Stimulated activated CD4-positive, alpha-beta T cell treated with anti-CD3 and anti-CD28 coated beads, TNF-alpha, amount 100 ng/mL, for 48 hours (primary cell): ENCODE measurements around the gene ZC3H11A.
"Not testable (repeated sequence)": the region's sequence is repeated elsewhere in the genome, so short reads cannot be mapped to it uniquely, and the experiment has no call there.

Experiments
- DNase-seq, 3 donors: peaks; one replicate each; pipeline ENCODE4 v3.0.0-alpha.2; 2020; ENCODE audit warnings: low read depth in 3 of 3

The ZC3H11A gene

GRCh38 chr1:203795441-203796235 lies at the start of gene ZC3H11A, which contains the start of gene ZBED6:
TSS of gene ZC3H11A (plus strand) at chr1:203795623. CDS start at chr1:203817071, 21,448 bp downstream.
TSS of gene ZBED6 (plus strand) at chr1:203795623. CDS start at chr1:203797523, 1,900 bp downstream.
- peak; percentile 97 to 98 (median 97) for DNase-seq

GRCh38 chr1:203746281-203746680 lies 49.1 kb upstream of the ZC3H11A start:
- no peak for DNase-seq

DNA sequence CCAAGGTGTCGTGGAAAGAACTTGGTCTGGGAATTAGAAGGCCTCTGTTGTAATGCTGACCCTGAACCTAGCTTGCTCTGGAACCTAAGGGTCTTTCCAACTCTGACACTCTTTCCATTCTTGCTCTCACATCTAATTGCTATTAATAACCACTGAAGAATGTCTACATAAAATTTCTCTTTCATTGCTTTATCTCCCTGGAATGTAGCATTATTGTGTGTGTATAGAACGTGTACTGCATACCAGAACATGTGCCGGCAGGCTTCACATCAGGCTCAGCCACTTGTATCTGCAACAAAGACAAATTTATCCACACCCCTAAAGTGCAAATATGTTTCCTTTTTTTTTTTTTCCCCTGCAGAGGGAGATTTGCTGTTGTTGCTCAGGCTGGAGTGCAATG lies 44.4 kb upstream of the ZC3H11A start:
- no peak for DNase-seq

DNA sequence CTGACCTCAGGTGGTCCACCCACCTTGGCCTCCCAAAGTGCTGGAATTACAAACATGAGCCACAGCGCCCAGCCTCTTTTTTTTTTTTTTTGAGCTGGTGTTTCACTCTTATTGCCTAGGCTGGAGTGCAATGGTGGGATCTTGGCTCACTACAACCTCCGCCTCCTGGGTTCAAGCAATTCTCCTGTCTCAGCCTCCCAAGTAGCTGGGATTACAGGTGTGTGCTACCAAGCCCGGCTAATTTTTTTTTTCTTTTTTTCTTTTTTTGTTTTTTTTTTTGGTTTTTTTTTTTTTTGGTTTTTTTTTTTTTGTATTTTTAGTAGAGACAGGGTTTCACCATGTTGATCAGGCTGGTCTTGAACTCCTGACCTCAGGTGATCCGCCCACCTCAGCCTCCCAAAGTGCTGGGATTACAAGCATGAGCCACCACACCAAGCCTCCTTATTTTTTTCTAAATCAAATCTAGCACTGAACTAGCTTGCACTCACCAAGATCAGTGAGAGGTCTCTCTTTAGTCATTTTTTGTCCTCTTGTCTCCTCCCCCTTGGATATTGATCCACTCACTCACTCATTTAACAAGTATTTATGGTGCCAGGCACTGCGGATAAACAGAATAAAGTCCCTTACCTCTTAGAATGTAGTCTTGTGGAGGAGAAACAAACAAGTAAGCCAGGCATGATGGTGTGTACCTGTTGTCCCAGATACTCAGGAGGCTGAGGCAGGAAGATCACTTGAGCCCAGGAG lies 43.6 kb upstream of the ZC3H11A start:
- DNase-seq = not testable (repeated sequence)

DNA sequence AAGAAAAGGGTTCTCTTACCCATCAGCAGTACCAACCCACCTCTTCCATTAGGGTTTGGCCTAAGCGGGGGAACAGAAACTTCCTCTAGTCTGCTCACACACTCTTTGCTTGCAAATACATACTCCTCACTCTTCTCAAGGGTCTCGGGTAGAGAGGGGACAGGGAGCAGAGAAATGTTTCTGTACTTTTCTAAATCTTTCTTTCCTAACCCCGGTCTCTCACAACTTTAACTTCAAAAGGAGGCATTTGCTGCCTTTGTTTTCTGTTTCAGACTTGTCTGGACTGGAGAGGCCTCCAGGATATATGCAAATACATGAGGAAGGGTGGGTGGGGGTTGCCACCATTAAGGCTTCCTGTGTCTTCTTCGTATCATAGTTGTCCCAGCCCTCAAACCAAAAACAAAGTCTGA lies 41.0 kb upstream of the ZC3H11A start:
- no peak for DNase-seq

- no peak for DNase-seq
These were observed 39.4 kb upstream of the ZC3H11A start for GRCh38 chr1:203756036-203756435.

- not testable (repeated sequence) for DNase-seq
These were observed 36.7 kb upstream of the ZC3H11A start for GRCh38 chr1:203758749-203759148.

GRCh38 chr1:203760506-203760905 lies 34.9 kb upstream of the ZC3H11A start:
- DNase-seq = no peak

- DNase-seq = not testable (repeated sequence)
These were observed 33.5 kb upstream of the ZC3H11A start for GRCh38 chr1:203761958-203762357.

GRCh38 chr1:203763505-203763904 lies 31.9 kb upstream of the ZC3H11A start:
- no peak for DNase-seq

DNA sequence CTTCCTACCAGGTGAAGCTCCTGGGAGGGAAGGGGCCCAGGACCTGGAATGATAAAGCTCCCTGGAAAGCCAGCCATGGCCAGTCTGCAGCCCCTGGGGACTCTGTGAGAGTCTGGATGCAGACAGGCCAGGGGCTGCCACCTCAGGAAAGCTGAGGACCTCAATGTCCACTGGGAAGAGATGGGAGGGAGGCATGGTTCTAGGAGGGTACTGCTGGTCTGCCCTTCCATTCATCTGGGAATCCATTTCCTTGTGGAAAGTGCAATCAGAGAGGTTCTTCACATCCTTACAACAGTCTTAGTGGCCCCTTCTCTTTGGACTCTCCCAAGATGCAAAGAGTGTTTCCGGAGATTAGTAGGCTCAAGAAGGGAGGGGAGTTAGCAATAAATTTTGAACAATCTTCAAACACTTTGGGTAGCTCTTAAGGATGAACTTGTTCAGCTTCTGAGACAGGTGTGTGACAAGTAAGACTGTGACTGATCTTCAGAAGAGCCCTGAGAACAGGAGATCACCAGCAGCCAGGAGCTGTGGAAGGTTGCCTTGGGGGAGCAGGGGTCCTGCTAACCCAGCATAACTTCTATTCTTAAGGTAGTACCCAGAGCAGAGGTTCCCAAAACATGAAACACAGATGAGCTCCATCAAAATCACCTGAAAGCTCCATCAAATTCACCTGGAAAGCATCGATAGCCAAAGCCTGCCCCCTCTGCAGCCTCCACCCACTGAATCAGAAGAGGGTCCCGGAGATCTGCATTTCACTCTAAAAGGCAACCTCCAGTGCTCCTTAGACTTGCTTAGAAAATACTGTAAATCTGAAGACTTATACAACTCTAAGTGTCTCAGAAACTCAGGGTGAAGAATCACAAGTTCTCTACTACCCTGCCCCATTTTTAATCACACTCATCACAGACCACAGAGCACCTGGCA lies 31.1 kb upstream of the ZC3H11A start:
- no peak for DNase-seq

- peak; percentile 62 to 68 (median 64) for DNase-seq
These were observed 30.2 kb upstream of the ZC3H11A start, which contains the start of gene LAX1 for GRCh38 chr1:203765029-203765837. TSS of gene LAX1 (plus strand) at chr1:203765183. CDS start at chr1:203765566, 383 bp downstream.

GRCh38 chr1:203768256-203768655 lies 27.2 kb upstream of the ZC3H11A start:
- DNase-seq = no peak

DNA sequence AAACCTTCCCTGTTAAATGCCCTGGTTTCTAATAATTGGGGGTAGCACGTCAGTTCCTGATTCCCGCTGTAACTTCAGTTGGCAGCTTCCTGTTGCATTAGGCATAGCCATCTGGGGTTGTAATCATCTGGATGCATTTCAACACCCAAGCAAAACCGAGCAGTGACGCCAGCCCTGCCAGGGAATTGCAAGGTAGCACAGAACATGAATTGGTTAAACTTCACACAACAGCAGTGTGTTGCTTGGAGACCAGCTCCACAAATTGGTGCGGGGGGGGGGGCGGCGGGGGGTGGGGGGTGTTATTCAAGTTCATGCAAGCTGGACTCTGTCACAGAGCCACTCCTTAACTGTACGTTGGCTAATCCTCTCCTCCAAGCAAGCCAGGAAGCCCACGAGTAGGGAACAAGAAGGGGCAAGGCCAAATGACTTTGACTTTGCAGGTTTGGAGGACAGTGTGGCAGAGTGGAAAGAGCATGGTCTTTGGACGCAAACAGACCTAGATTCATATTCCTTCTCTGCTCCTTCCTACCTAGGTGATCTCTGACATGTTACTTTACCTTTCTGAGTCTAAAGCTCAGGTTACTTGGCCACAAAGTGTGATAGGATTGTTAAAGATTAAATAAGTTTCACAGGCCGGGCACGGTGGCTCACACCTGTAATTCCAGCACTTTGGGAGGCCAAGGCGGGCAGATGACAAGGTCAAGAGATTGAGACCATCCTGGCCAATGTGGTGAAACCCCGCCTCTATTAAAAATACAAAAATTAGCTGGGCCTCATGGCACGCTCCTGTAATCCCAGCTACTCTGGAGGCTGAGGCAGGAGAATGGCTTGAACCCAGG lies 25.7 kb upstream of the ZC3H11A start:
- no peak for DNase-seq

- DNase-seq = no peak
These were observed 23.5 kb upstream of the ZC3H11A start for GRCh38 chr1:203771901-203772301.

DNA sequence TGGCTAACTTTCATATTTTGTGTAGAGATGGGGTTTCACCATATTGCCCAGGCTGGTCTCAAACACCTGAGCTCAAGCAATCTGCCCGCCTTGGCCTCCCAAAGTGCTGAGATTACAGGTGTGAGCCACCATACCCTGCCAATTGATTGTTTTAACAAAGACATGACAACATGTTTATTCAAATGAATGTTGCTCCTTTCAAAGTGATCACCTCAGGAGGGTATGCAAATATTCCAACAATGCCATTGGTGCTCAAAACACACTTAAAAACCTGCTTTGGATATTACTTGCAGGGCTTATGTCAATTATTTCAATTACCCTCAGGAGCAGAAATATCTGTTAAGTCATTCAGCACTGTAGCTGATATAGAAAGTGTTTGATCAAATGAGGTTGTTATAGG lies 22.6 kb upstream of the ZC3H11A start:
- DNase-seq = no peak

DNA sequence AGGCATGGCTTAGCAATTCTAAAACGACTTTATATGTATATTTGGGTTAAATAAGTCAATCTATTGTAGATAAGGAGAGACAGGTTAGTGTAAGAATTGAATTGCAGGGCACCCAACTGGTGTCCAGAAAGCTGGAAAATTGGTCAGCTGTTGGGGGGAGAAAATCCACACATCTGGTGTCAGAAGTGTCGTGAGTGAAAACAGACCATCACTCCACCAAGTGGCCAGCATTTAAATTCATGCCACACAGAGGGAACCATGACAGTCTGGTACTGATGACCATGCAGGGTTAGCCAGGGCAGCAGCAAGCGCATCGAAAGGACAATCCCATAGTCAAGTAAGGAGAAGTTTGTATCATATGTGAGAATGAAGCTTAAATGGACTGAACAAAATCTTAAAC lies 18.8 kb upstream of the ZC3H11A start:
- DNase-seq = no peak

GRCh38 chr1:203777596-203777995 lies 17.8 kb upstream of the ZC3H11A start:
- no peak for DNase-seq

- no peak for DNase-seq
These were observed 17.3 kb upstream of the ZC3H11A start for GRCh38 chr1:203778146-203778545.

GRCh38 chr1:203778789-203779188 lies 16.6 kb upstream of the ZC3H11A start:
- DNase-seq = no peak
